GM19328 (cell line): Measurements from ENCODE around the gene CFAP100.

Experiments used
- ATAC-seq: cut with Tn5 transposase; IDR thresholded peaks from one replicate; pipeline ENCODE4 v1.9.1; 2021; ENCODE audit warnings: mild to moderate bottlenecking, moderate library complexity; ENCODE audit not compliant: unreplicated experiment

The CFAP100 gene

GRCh38 chr3:126439346-126439967, 44.7 kb downstream of the CFAP100 start:
- no peak for ATAC-seq

- no peak for ATAC-seq
Measured at GRCh38 chr3:126439968-126440708, 45.4 kb downstream of the CFAP100 start.

GRCh38 chr3:126440709-126440995, 45.9 kb downstream of the CFAP100 start:
- ATAC-seq = no peak

GRCh38 chr3:126441256-126441880, 46.7 kb downstream of the CFAP100 start:
- ATAC-seq = no peak

GRCh38 chr3:126442094-126442855, 47.6 kb downstream of the CFAP100 start:
- no peak for ATAC-seq

- ATAC-seq = no peak
Measured at GRCh38 chr3:126442856-126443242, 48.1 kb downstream of the CFAP100 start.

GRCh38 chr3:126445506-126445905, 50.8 kb downstream of the CFAP100 start:
- ATAC-seq = no peak

- no peak for ATAC-seq
Measured at GRCh38 chr3:126446301-126446700, 51.6 kb downstream of the CFAP100 start.

- no peak for ATAC-seq
Measured at GRCh38 chr3:126446791-126447190, 52.1 kb downstream of the CFAP100 start.

- ATAC-seq = no peak
Measured at GRCh38 chr3:126447456-126448106, 52.9 kb downstream of the CFAP100 start.

GRCh38 chr3:126448136-126448892, 53.6 kb downstream of the CFAP100 start:
- no peak for ATAC-seq

GRCh38 chr3:126448893-126449180, 54.1 kb downstream of the CFAP100 start:
- no peak for ATAC-seq

- no peak for ATAC-seq
Measured at GRCh38 chr3:126449621-126450051, 54.9 kb downstream of the CFAP100 start.

- no peak for ATAC-seq
Measured at GRCh38 chr3:126450219-126450618, 55.5 kb downstream of the CFAP100 start.

GRCh38 chr3:126450744-126451143, 56.0 kb downstream of the CFAP100 start:
- ATAC-seq = no peak

GRCh38 chr3:126451511-126451910, 56.8 kb downstream of the CFAP100 start:
- ATAC-seq = no peak

- no peak for ATAC-seq
Measured at GRCh38 chr3:126452213-126452612, 57.5 kb downstream of the CFAP100 start.

- no peak for ATAC-seq
Measured at GRCh38 chr3:126454025-126454424, 59.3 kb downstream of the CFAP100 start.

GRCh38 chr3:126454437-126455198, 59.9 kb downstream of the CFAP100 start:
- no peak for ATAC-seq

- no peak for ATAC-seq
Measured at GRCh38 chr3:126456211-126456610, 61.5 kb downstream of the CFAP100 start.
